Astrocyte (in vitro differentiated cells and primary cell): ENCODE data around the gene EFCAB6. TPM values are rescaled to one million over a fixed set of nuclear protein-coding genes. Genes with fewer than 3 reads are reported as not detected.
A peak's percentile ranks its signal among the peaks of the same experiment; 100 is the strongest.
"Not testable (repeated sequence)": the region's sequence is repeated elsewhere in the genome, so short reads cannot be mapped to it uniquely, and the experiment has no call there.

ENCODE experiments used
- DNase-seq: peaks from one replicate; pipeline ENCODE4 v3.0.0-alpha.2; 2010; ENCODE audit warnings: low read depth
- FAIRE-seq: peaks from 2 replicates; lab custom pipeline; 2011; peaks lifted over from hg19 to GRCh38; lab: Jason Lieb, UNC
- H2AFZ ChIP-seq: 2 replicates; pipeline ENCODE4 v1.6.0; 2012; ENCODE audit warnings: low read depth, low read length, inconsistent platforms
- H3K27ac ChIP-seq: 2 replicates; pipeline ENCODE4 v1.5.1; 2011; ENCODE audit warnings: low read depth, low read length, inconsistent platforms
- H3K27me3 ChIP-seq: 2 replicates; pipeline ENCODE4 v1.6.0; 2011; ENCODE audit warnings: low read length, inconsistent platforms; ENCODE audit not compliant: insufficient read depth
- H3K36me3 ChIP-seq: 2 replicates; pipeline ENCODE4 v1.5.1; 2011; ENCODE audit warnings: low read length, inconsistent platforms; ENCODE audit not compliant: insufficient read depth
- H3K4me1 ChIP-seq: 2 replicates; pipeline ENCODE4 v1.5.1; 2011; ENCODE audit warnings: low read length, inconsistent platforms; ENCODE audit not compliant: insufficient read depth
- H3K4me2 ChIP-seq: 2 replicates; pipeline ENCODE4 v1.6.0; 2012; ENCODE audit warnings: low read length, inconsistent platforms
- H3K4me3 ChIP-seq: 2 replicates; pipeline ENCODE4 v1.5.1; 2011; ENCODE audit warnings: low read depth, mild to moderate bottlenecking, low read length, inconsistent platforms; ENCODE audit not compliant: insufficient read depth
- H3K79me2 ChIP-seq: 2 replicates; pipeline ENCODE4 v1.6.0; 2012; ENCODE audit warnings: mild to moderate bottlenecking, low read length, inconsistent platforms; ENCODE audit not compliant: insufficient read depth
- H3K9ac ChIP-seq: 2 replicates; pipeline ENCODE4 v1.6.0; 2012; ENCODE audit warnings: mild to moderate bottlenecking, low read length, inconsistent platforms
- H3K9me3 ChIP-seq: 2 replicates; pipeline ENCODE4 v1.5.1; 2012; ENCODE audit warnings: low read depth, mild to moderate bottlenecking, low read length, inconsistent platforms; ENCODE audit not compliant: insufficient read depth
- H4K20me1 ChIP-seq: 2 replicates; pipeline ENCODE4 v1.6.0; 2012; ENCODE audit warnings: low read length, inconsistent platforms; ENCODE audit not compliant: insufficient read depth
- H3K27ac Mint-ChIP-seq: one replicate; pipeline ENCODE4 v1.8.0; 2021; ENCODE audit warnings: mild to moderate bottlenecking, mixed read lengths; ENCODE audit not compliant: unreplicated experiment
- H3K27me3 Mint-ChIP-seq: one replicate; pipeline ENCODE4 v1.8.0; 2021; ENCODE audit warnings: low read depth, mixed read lengths; ENCODE audit not compliant: unreplicated experiment
- H3K36me3 Mint-ChIP-seq: one replicate; pipeline ENCODE4 v1.8.0; 2021; ENCODE audit warnings: low read depth, mixed read lengths; ENCODE audit not compliant: unreplicated experiment
- H3K4me1 Mint-ChIP-seq: one replicate; pipeline ENCODE4 v1.8.0; 2021; ENCODE audit warnings: low read depth, mixed read lengths; ENCODE audit not compliant: unreplicated experiment
- H3K4me3 Mint-ChIP-seq: one replicate; pipeline ENCODE4 v1.8.0; 2021; ENCODE audit warnings: mild to moderate bottlenecking, moderate library complexity, mixed read lengths; ENCODE audit not compliant: unreplicated experiment
- H3K9me3 Mint-ChIP-seq: one replicate; pipeline ENCODE4 v1.8.0; 2021; ENCODE audit warnings: mild to moderate bottlenecking, mixed read lengths; ENCODE audit not compliant: unreplicated experiment
- CTCF ChIP-seq: IDR thresholded peaks from 2 replicates; pipeline ENCODE4 v1.5.1; 2011; ENCODE audit warnings: low read depth, mild to moderate bottlenecking, inconsistent platforms, low read length, moderate library complexity; ENCODE audit not compliant: insufficient read depth
- EZH2 ChIP-seq: IDR thresholded peaks from 2 replicates; pipeline ENCODE4 v1.6.1; 2012; ENCODE audit warnings: mild to moderate bottlenecking, low read length, inconsistent platforms; ENCODE audit not compliant: insufficient read depth
- total RNA-seq: library from RNA; stranded (reverse); gene quantifications from 2 replicates; pipeline ENCODE4 v1.2.1, GENCODE V29; 2021

Gene EFCAB6
- total RNA-seq, 1 donor from 2014 or later: 1.2 TPM

DNA sequence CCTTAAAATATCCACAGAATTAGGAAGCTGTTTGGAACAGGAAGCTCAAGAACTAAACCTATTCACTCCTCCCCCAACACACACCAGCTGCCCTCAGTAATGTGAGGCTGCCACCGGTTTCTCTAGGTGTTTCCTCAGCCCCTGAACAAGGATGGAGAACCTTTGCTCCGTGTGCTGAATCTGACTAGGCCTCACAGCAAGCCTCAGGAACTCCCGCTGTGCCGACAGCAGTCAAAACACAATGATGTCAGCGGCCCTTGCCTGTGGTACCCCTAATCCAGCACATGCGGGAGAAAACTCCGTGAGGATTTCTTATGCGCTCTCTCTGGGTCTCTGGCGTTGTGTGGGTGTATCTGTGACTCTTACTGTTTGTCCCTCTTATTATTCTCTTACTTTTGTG is 153.3 kb downstream of the EFCAB6 start:
- H3K36me3 Mint-ChIP-seq: no peaks in the 10 kb centered on the region
- FAIRE-seq (no peak), DNase-seq (no peak)
- H3K4me3 ChIP-seq: no peak overlapping the region
- H3K36me3 ChIP-seq: no peaks in the 10 kb centered on the region
- no peaks in the 10 kb centered on the region for H3K79me2 ChIP-seq
- no peaks in the 10 kb centered on the region for H3K4me1 ChIP-seq
- H3K27me3 ChIP-seq: no peaks in the 10 kb centered on the region
- H3K4me1 Mint-ChIP-seq: no peaks in the 10 kb centered on the region
- peaks cover 5% of the 10 kb centered on the region for H3K9me3 Mint-ChIP-seq
- peaks cover 1% of the 10 kb centered on the region for H3K27me3 Mint-ChIP-seq
- no peak overlapping the region for H3K27ac Mint-ChIP-seq
- H3K9ac ChIP-seq: no peak overlapping the region
- peak overlapping the region; percentile 68 for H2AFZ ChIP-seq
- H3K27ac ChIP-seq: no peak overlapping the region
- TF ChIP-seq CTCF: no peak
- TF ChIP-seq EZH2: no peak
- H3K4me3 Mint-ChIP-seq: no peak overlapping the region
- H4K20me1 ChIP-seq: no peaks in the 10 kb centered on the region
- H3K4me2 ChIP-seq: no peak overlapping the region
- no peaks in the 10 kb centered on the region for H3K9me3 ChIP-seq

- H3K9me3 ChIP-seq, H3K36me3 ChIP-seq, H3K4me3 Mint-ChIP-seq, H3K27me3 Mint-ChIP-seq, H3K79me2 ChIP-seq, H3K27ac Mint-ChIP-seq, H3K4me3 ChIP-seq, H3K27me3 ChIP-seq, H3K4me2 ChIP-seq, FAIRE-seq, H4K20me1 ChIP-seq, H3K27ac ChIP-seq, H3K9ac ChIP-seq, DNase-seq, H3K4me1 Mint-ChIP-seq, H3K36me3 Mint-ChIP-seq, H2AFZ ChIP-seq, H3K4me1 ChIP-seq: not testable (repeated sequence)
- H3K9me3 Mint-ChIP-seq: peaks cover 11% of the 10 kb centered on the region
These were observed 155.5 kb downstream of the EFCAB6 start for GRCh38 chr22:43656581-43656980.

GRCh38 chr22:43654271-43654670 is 157.8 kb downstream of the EFCAB6 start:
- FAIRE-seq: no peak

More at GRCh38 chr22:43654271-43654670, 157.8 kb downstream of the EFCAB6 start:
- peaks cover 8% of the 10 kb centered on the region for H3K27me3 Mint-ChIP-seq
- Histone ChIP-seq H3K4me1 (no peaks in the 10 kb centered on the region), H2AFZ (no peak overlapping the region), H3K36me3 (no peaks in the 10 kb centered on the region), H3K79me2 (no peaks in the 10 kb centered on the region), H3K9me3 (no peaks in the 10 kb centered on the region), H4K20me1 (no peaks in the 10 kb centered on the region), H3K27ac (no peak overlapping the region), H3K4me3 (no peak overlapping the region), H3K4me2 (no peak overlapping the region), H3K27me3 (no peaks in the 10 kb centered on the region), H3K9ac (no peak overlapping the region)
- no peaks in the 10 kb centered on the region for H3K4me1 Mint-ChIP-seq
- peaks cover 1% of the 10 kb centered on the region for H3K36me3 Mint-ChIP-seq
- no peak for TF ChIP-seq EZH2
- TF ChIP-seq CTCF: no peak
- no peak overlapping the region for H3K4me3 Mint-ChIP-seq
- peaks cover 11% of the 10 kb centered on the region for H3K9me3 Mint-ChIP-seq
- DNase-seq: no peak
- no peak overlapping the region for H3K27ac Mint-ChIP-seq
